Measurements from ENCODE around the gene LOX. TPM values are rescaled to one million over a fixed set of nuclear protein-coding genes. Genes with fewer than 3 reads are reported as not detected.
A peak's percentile ranks its signal among the peaks of the same experiment; 100 is the strongest.

The LOX gene
- total RNA-seq, 4 donors from 2014 or later = 3.5 to 15.7 (median 6.2) TPM

- no peak overlapping the region for H3K27ac ChIP-seq
- no peaks in the 10 kb centered on the region for H3K36me3 ChIP-seq
- no peaks in the 10 kb centered on the region for H3K4me1 ChIP-seq
- no peaks in the 10 kb centered on the region for H3K9me3 ChIP-seq
- H3K27me3 ChIP-seq = no peaks in the 10 kb centered on the region
- TF ChIP-seq, protein P1, sequence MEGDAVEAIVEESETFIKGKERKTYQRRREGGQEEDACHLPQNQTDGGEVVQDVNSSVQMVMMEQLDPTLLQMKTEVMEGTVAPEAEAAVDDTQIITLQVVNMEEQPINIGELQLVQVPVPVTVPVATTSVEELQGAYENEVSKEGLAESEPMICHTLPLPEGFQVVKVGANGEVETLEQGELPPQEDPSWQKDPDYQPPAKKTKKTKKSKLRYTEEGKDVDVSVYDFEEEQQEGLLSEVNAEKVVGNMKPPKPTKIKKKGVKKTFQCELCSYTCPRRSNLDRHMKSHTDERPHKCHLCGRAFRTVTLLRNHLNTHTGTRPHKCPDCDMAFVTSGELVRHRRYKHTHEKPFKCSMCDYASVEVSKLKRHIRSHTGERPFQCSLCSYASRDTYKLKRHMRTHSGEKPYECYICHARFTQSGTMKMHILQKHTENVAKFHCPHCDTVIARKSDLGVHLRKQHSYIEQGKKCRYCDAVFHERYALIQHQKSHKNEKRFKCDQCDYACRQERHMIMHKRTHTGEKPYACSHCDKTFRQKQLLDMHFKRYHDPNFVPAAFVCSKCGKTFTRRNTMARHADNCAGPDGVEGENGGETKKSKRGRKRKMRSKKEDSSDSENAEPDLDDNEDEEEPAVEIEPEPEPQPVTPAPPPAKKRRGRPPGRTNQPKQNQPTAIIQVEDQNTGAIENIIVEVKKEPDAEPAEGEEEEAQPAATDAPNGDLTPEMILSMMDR (IDR thresholded peaks at IDR 0.05) = no peak
- no peak for TF ChIP-seq POLR2A (IDR thresholded peaks at IDR 0.05)
- DNase-seq = no peak
- H3K4me3 ChIP-seq = no peak overlapping the region
Observed at GRCh38 chr5:122062205-122062604, 15.9 kb downstream of the LOX start.

GRCh38 chr5:122056913-122057312, 21.1 kb downstream of the LOX start:
- H3K4me1 ChIP-seq = no peaks in the 10 kb centered on the region
- no peaks in the 10 kb centered on the region for H3K27me3 ChIP-seq
- no peaks in the 10 kb centered on the region for H3K36me3 ChIP-seq
- DNase-seq = no peak
- H3K27ac ChIP-seq = no peak overlapping the region
- TF ChIP-seq, protein P1 (IDR thresholded peaks at IDR 0.05) = no peak
- TF ChIP-seq POLR2A (IDR thresholded peaks at IDR 0.05) = no peak
- H3K4me3 ChIP-seq = no peak overlapping the region
- no peaks in the 10 kb centered on the region for H3K9me3 ChIP-seq

DNA sequence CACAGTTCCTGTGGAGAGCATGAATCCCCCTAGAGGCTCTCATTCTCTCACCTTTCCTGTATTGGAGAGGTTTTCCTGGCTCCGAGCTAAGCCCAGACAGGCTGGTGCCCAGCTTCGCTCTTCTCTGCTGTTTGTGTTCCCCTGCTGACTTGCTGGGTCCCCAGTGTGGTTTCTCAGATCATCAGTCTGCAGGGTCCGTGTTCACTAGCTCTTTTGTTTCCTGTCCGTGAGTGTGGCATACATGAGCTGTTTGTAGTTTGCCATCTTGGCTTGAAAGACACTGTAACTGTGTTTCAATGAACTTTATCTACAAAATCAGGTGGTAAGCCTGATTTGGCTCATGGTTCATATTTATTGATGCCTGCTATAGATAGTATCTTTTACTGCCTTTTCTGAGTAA, 23.8 kb downstream of the LOX start:
- TF ChIP-seq, protein P1 (IDR thresholded peaks at IDR 0.05) = no peak
- no peak for TF ChIP-seq POLR2A (IDR thresholded peaks at IDR 0.05)
- Histone ChIP-seq H3K27me3 (no peaks in the 10 kb centered on the region), H3K4me3 (no peak overlapping the region)

GRCh38 chr5:122053181-122054109, 24.6 kb downstream of the LOX start:
- H3K36me3 ChIP-seq = no peaks in the 10 kb centered on the region
- H3K27me3 ChIP-seq = no peaks in the 10 kb centered on the region
- H3K4me1 ChIP-seq = no peaks in the 10 kb centered on the region
- no peak for TF ChIP-seq POLR2A (IDR thresholded peaks at IDR 0.05)
- TF ChIP-seq, protein P1 (IDR thresholded peaks at IDR 0.05) = no peak
- H3K4me3 ChIP-seq = no peak overlapping the region
- no peak overlapping the region for H3K27ac ChIP-seq
- H3K9me3 ChIP-seq = no peaks in the 10 kb centered on the region
- peak in 1 of 3 donors; percentile 43 for DNase-seq

More for the DNA sequence above, 23.8 kb downstream of the LOX start:
- no peaks in the 10 kb centered on the region for H3K4me1 ChIP-seq
- DNase-seq = no peak
- no peaks in the 10 kb centered on the region for H3K9me3 ChIP-seq
- H3K36me3 ChIP-seq = no peaks in the 10 kb centered on the region
- no peak overlapping the region for H3K27ac ChIP-seq

GRCh38 chr5:122051569-122051968, 26.5 kb downstream of the LOX start:
- no peak overlapping the region for H3K4me3 ChIP-seq
- H3K27me3 ChIP-seq = no peaks in the 10 kb centered on the region

More at GRCh38 chr5:122051569-122051968, 26.5 kb downstream of the LOX start:
- Histone ChIP-seq H3K27ac (no peak overlapping the region), H3K9me3 (no peaks in the 10 kb centered on the region), H3K36me3 (no peaks in the 10 kb centered on the region), H3K4me1 (no peaks in the 10 kb centered on the region)
- no peak for DNase-seq
- TF ChIP-seq, protein P1 (IDR thresholded peaks at IDR 0.05) = no peak
- no peak for TF ChIP-seq POLR2A (IDR thresholded peaks at IDR 0.05)
